GM19193 (cell line): ENCODE results near the gene SCYGR5.
"Not testable (repeated sequence)": the region's sequence is repeated elsewhere in the genome, so short reads cannot be mapped to it uniquely, and the experiment has no call there.

Source experiments
- POLR2A ChIP-seq: IDR thresholded peaks from 4 replicates; pipeline ENCODE4 v1.6.1; 2011; ENCODE audit not compliant: insufficient read depth, insufficient read length; ENCODE audit errors: extremely low read depth

Gene SCYGR5

GRCh38 chr2:227666631-227667170, at the start of gene SCYGR5:
Gene SCYGR5 (plus strand): TSS chr2:227666804. CDS start chr2:227666804, 0 bp downstream.
- not testable (repeated sequence) for TF ChIP-seq POLR2A

DNA sequence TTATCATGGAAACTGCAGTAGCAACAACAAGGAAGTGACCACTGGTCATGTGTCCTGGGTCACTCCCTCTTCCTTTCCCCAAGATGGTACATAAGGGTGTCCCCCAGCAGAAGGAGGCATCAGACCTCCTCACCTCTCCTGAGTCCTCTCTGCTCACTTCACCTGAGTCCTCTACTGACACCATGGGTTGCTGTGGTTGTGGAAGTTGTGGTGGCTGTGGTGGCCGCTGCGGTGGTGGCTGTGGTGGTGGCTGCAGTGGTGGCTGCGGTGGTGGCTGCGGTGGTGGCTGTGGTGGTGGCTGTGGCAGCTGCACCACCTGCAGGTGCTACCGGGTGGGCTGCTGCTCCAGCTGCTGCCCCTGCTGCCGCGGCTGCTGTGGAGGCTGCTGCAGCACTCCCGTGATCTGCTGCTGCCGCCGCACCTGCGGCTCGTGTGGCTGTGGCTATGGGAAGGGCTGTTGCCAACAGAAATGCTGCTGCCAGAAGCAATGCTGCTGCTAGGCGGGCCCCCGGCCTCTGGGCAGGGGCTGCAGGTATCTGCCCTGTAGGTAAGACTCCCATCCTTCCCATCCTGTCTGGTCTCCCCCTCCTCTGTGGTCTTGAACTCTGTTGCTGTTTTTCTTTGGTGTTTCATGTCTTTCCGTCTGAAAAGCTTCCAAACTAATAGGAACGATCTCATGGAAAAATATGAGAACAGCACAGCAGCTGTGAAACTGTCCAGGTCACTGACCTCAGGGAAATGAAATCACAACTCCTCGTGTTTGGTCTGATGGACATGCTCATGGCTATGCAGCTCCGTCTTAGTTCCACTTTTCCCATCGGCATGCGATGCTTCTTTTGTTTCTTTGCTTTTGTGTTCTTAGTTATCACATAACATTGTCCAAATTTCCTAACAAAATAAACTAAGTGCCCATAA, 49.0 kb upstream of the SCYGR5 start, which contains the start of gene SCYGR4:
TSS of gene SCYGR4 (plus strand) at position 183 of the 915 bp plus-strand sequence. CDS start at position 183, 0 bp downstream.
- TF ChIP-seq POLR2A: no peak

GRCh38 chr2:227623226-227623625, 43.4 kb upstream of the SCYGR5 start:
- TF ChIP-seq POLR2A: no peak

DNA sequence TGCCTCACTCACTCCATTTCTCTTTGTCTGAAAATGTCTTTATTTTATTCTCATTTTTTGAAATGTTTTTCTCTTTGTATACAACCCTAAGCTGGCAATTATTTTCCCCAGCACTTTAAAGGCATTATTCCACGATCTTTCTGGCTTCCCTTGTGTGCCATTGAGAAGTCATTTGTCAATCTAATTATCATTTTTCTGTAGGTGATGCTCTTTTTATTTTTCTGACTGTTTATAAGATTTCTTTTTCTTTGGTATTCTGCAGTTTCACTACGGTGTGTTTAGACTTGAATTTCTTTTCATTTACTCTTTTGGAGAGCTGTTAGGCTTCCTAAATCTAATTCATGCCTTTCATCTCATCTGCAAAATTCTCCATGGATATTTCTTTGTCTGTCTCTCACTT, 41.2 kb upstream of the SCYGR5 start:
- no peak for TF ChIP-seq POLR2A

- TF ChIP-seq POLR2A: no peak
Measured at GRCh38 chr2:227626580-227627151, 39.9 kb upstream of the SCYGR5 start.

GRCh38 chr2:227627769-227628168, 38.8 kb upstream of the SCYGR5 start:
- no peak for TF ChIP-seq POLR2A

- TF ChIP-seq POLR2A: no peak
Measured at GRCh38 chr2:227629435-227629834, 37.2 kb upstream of the SCYGR5 start.

DNA sequence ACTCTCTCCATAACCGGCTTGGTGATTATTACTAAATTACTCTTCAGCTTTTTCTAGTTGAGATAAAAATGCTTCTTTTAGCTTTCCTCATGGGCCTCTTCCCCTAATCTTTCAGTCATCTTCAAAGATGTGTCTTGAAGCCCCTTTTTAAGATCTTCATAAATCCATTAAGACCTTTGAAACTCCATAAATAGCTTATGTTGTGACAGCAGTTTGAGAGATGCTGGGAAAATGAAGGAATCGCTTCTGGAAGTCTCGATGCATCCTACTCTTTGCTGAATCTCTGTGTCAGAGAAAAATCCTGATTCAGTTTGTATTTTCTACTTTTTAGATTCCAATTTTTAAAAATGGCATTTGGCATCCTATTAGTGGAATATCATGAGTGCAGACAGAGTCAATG, 36.3 kb upstream of the SCYGR5 start:
- no peak for TF ChIP-seq POLR2A

DNA sequence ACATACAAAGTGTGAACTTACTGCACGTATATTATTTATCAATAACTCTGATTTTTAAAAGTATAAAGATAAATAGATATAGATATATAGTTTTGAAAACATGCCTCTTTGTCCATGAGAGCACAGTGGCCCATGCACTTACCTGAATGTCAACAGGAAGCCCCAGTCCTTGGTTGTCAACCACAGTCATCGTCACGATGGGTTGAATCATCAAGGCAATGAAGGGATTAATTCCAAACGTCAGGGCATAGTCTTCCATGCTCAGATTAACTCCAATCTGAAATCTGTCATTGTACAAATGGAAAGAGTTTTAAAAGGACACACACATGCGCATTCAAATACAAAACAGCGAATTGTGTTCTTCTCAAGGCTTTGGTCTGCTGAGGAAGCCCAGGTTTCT, 33.8 kb upstream of the SCYGR5 start:
- TF ChIP-seq POLR2A: no peak

DNA sequence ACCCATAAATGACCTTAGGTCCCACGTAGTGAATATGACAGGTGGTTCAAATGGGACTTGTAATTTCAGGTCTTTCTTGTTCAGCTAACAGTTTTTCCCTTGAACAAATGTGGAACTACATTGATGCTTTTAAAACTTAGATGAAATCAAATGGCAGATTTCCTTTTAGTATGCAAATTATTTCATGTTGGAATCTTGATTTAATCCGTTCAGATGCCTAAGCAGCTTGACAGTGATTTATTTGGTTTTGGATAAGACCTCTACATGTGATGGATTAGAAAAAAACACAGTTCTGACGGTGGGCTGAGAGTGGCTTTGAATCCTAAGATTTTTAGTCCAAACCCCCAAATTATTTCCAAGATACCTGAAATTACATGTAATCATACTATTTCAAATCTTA, 32.4 kb upstream of the SCYGR5 start:
- no peak for TF ChIP-seq POLR2A

- no peak for TF ChIP-seq POLR2A
Measured at GRCh38 chr2:227642656-227643055, 23.9 kb upstream of the SCYGR5 start.

DNA sequence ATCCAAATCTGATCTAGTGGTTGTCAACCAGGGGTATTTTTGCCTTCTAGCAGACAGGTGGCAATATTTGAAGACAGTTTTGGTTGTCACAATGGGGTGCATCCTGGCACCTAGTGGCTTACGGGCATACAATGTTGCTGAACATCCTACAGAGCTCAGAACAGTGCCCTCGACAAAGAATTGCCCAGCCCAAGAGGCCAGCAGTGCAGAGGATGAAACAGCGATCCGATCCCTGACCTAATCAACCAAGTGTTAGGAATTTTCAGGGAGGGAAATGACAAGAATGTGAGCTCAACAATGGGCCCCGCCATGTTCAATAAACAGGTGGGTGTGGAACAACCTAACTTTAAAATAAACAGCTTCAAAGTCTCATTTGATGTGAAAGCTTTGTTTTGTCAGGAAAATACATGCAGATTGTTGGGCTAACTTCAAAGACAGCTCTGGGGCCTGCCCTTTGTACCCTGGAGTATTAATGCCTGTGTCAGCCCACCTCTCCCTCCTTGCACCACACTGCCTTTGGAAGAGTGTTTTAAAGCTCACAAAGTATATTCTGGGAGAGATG, 22.5 kb upstream of the SCYGR5 start:
- TF ChIP-seq POLR2A: no peak

DNA sequence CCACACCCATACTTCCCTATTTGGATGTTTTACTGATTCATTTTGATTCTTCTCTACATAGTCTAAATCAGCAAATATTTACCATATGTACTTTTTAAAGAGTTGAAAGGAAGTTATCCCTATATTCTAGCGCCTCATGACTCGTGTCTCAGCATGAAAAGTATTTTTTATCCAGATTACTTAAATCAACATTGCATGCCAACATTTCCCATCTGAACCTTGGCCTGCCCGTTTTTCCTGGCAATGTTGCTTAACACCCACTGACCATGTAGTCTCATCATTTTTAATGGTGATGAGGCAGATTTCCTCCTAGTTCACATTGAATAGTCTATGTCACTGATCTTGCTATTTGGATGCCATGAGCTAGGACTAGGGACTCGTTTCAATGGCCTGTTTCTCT, 13.2 kb upstream of the SCYGR5 start:
- TF ChIP-seq POLR2A: no peak

DNA sequence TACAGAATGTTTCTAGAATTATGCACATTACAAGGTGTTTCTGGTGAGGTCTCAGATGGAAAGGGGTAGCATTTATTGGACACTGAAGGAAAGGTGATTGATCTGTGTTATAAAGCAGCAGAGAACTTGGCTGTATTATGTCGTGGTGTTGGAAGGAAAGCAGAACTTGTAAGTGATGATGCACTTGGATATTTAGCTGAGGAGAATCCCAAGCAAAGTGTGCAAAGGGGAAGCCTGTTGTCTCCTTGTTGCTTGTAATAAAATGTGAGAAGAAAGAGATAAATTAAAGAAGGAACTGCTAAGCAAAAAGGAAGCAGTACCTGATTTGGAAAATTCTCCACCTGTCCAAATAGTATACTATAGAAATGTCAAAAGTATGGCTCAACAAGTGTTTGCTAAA, 12.2 kb upstream of the SCYGR5 start:
- no peak for TF ChIP-seq POLR2A

DNA sequence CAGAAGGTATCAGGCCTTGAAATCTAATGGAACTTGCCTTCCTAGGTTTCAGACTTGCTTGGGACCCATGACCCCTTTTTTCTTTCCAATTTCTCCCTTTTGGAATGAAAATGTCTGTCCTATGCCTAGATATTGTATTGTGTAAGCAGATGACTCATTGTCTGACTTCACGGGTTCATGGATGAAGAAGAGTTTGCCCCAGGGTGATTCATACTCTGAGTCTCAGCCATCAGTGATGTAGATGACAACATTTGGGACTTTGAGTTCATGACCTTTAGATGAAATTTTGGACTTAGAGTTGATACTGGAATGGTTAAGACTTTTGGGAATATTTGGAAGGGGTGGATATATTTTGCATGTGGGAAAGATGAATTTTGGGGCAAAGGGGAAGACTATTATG, 11.2 kb upstream of the SCYGR5 start:
- TF ChIP-seq POLR2A: no peak

DNA sequence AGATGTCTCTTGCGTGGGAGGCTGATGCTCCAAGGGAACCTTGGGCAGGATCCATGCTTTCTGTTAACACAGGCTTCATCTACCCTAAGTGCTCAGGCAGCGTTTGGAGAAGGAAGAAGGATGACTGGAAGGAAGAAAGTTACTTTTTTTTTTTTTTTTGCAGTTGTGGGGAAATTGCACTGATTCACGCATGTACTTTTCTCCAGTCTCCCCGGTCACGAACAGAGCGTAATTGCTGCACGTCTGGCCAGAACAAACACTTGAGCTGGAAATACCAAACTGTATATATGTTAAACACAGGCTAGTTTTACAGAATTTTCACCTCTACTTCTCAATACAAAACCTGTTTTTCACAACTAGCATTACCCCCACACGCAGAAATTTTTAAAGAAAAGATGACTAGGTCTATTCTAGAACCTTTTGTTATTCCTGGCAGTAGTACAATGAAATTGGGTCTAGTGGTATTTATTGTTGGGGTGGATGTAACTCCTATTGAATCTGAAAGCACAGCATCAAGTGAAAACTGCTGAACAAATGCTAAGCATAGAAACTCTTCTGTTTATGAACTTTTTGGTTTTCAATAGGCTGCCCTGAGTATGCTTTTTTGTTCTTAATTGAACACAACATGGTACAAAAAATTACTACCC, 9.3 kb upstream of the SCYGR5 start:
- TF ChIP-seq POLR2A: no peak
